Caco-2 (cell line): ENCODE results near the gene ELL3. TPM values are rescaled to one million over a fixed set of nuclear protein-coding genes. Genes with fewer than 3 reads are reported as not detected.
A peak's percentile ranks its signal among the peaks of the same experiment; 100 is the strongest.
"Not testable (repeated sequence)": the region's sequence is repeated elsewhere in the genome, so short reads cannot be mapped to it uniquely, and the experiment has no call there.

Source experiments
- BruUV-seq: library from RNA; stranded (reverse); fragments of 400-500 nt; replicated peaks from 2 replicates; lab custom pipeline; 2021; lab: Mats Ljungman, UMichigan
- CTCF ChIA-PET: fragments of 300-600 bp; sonication (Branson Sonifier 250); formaldehyde crosslinking; loops from one replicate; lab custom pipeline; 2022; ENCODE audit warnings: antibody characterized with exemption; lab: Charles Lee
- POLR2A ChIA-PET: fragments of 300-600 bp; sonication (Branson Sonifier 250); formaldehyde crosslinking; loops from one replicate; lab custom pipeline; 2022; ENCODE audit warnings: antibody characterized with exemption; lab: Charles Lee
- DNase-seq, 2 experiments: peaks; one replicate each; pipeline versions ENCODE4 v3.0.0 to v3.0.0-alpha.2; 2020 to 2022
- H3K27me3 ChIP-seq: replicated peaks from 2 replicates; pipeline ENCODE4 v1.6.0; 2011; ENCODE audit warnings: low read length; ENCODE audit not compliant: control insufficient read depth, insufficient read depth
- H3K36me3 ChIP-seq: 2 replicates; pipeline ENCODE4 v1.5.1; 2011; ENCODE audit warnings: low read length; ENCODE audit not compliant: control insufficient read depth, insufficient read depth
- H3K4me1 ChIP-seq: fragments of 250-450 bp; sonication (Bioruptor Pico); 2 replicates; pipeline ENCODE4 v1.5.1; 2020; ENCODE audit warnings: mild to moderate bottlenecking
- H3K4me3 ChIP-seq: 2 replicates; pipeline ENCODE4 v1.5.1; 2011; ENCODE audit warnings: low read depth, mild to moderate bottlenecking, control low read depth, low read length
- H3K9me3 ChIP-seq: fragments of 250-450 bp; sonication (Bioruptor Pico); 2 replicates; pipeline ENCODE4 v1.5.1; 2020; ENCODE audit warnings: mild to moderate bottlenecking, moderate library complexity
- H3K27ac Mint-ChIP-seq: one replicate; pipeline ENCODE4 v1.8.0; 2022; ENCODE audit warnings: mixed read lengths; ENCODE audit not compliant: unreplicated experiment
- H3K27me3 Mint-ChIP-seq: one replicate; pipeline ENCODE4 v1.8.0; 2022; ENCODE audit warnings: mixed read lengths; ENCODE audit not compliant: insufficient read depth, unreplicated experiment
- H3K36me3 Mint-ChIP-seq: one replicate; pipeline ENCODE4 v1.8.0; 2022; ENCODE audit warnings: mild to moderate bottlenecking, mixed read lengths; ENCODE audit not compliant: insufficient read depth, unreplicated experiment
- H3K4me1 Mint-ChIP-seq: one replicate; pipeline ENCODE4 v1.8.0; 2022; ENCODE audit warnings: low read depth, mixed read lengths; ENCODE audit not compliant: unreplicated experiment
- H3K4me3 Mint-ChIP-seq: one replicate; pipeline ENCODE4 v1.8.0; 2022; ENCODE audit warnings: mild to moderate bottlenecking, moderate library complexity, mixed read lengths; ENCODE audit not compliant: unreplicated experiment
- H3K9me3 Mint-ChIP-seq: one replicate; pipeline ENCODE4 v1.8.0; 2022; ENCODE audit warnings: mixed read lengths; ENCODE audit not compliant: unreplicated experiment
- intact Hi-C: fragments of 100-400 bp; cut with micrococcal nuclease; formaldehyde crosslinking; loops from one replicate; pipeline ENCODE4 v1.10.0; 2022; ENCODE audit not compliant: unreplicated experiment
- total RNA-seq: library from RNA; stranded (reverse); gene quantifications from 2 replicates; pipeline ENCODE4 v1.2.3, GENCODE V29; 2022
- TF ChIP-seq, protein P1 (sequence below), 2 experiments: fragments of 200-600 bp in 1 of 2; IDR thresholded peaks; 1 replicate in 1 of 2; 2 replicates in 1 of 2; pipeline versions ENCODE4 v1.5.1 to v1.8.0; 2011 to 2022; ENCODE audit warnings: antibody characterized with exemption in 1 of 2, control low read depth in 1 of 2, inconsistent platforms in 1 of 2, low read depth in 1 of 2, low read length in 1 of 2, mild to moderate bottlenecking in 1 of 2, moderate library complexity in 1 of 2; ENCODE audit not compliant: insufficient read depth in 1 of 2, severe bottlenecking in 1 of 2, unreplicated experiment in 1 of 2

ELL3 gene
- total RNA-seq, 1 experiment from 2014 or later: 0.18 TPM

DNA sequence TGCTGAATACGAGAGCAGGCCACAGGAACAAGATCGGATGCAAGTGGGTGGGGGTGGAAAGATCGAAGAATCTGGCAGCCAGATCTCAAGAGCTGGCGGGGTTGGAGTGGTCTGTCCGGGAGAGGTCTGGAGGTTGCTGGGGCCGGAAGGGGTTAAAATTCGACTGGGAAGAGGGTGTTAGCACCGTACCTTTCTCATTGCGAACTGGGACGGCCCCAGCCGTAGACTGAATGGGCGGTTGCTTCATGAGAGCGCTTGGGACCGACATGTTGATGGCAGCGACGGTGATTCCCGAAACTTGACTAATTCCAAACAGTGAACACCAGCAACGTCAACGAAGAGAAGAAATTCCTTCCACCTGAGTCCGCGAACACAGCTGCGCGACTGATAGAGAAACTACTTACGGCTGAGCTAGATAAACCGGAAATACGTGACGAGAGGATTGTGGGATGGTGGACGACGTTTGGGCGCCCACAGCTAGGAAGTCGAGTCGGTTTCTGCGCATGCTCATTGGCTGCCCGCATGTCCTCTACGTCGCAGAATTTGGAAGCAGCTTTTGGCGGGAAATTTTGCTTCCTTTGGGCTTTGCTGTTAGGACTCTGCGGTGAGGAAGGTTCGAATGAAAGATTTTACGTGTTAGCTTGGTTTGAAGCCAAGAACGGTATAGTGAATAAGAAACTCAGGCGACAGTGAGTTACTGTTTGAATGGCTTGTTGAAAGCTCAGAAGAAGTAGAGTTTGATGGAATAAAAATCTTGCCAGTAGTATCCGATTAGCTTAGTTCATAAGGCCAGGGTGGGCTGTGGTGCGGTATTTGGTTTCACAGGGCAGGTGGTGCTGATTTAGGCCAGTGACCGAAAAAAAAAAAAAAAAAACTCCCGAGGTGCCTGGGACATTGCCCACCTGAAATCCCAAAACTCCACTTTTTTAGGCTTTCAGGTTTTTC, 47.8 kb upstream of the ELL3 start, which contains the start of gene MFAP1:
MFAP1 (minus strand) TSS at position 389 of the 945 bp plus-strand sequence; CDS start at position 268, 121 bp downstream.
- Histone ChIP-seq H3K9me3 (no peaks in the 10 kb centered on the region), H3K4me1 (0 out of 2 replicates have a peak, but pooled peaks cover 6% of the 10 kb centered on the region), H3K27me3 (no peaks in the 10 kb centered on the region), H3K36me3 (no peaks in the 10 kb centered on the region), H3K4me3 (peak within 1 kb of the TSS; percentile 79)
- CTCF ChIA-PET: no interaction called here
- Mint-ChIP-seq H3K9me3 (no peaks in the 10 kb centered on the region), H3K36me3 (peaks cover 24% of the 10 kb centered on the region), H3K27me3 (no peaks in the 10 kb centered on the region), H3K4me3 (peak within 1 kb of the TSS; percentile 95), H3K4me1 (peaks cover 21% of the 10 kb centered on the region), H3K27ac (peak within 1 kb of the TSS; percentile 92)
- TSS peak; percentile 77 for BruUV-seq
- DNase-seq: peak; percentile 92 to 96
- intact Hi-C loops: loop anchor here (2.0 kb wide), 1 partner anchor 24 kb away; the partner anchor contains the start of genes HYPK and SERINC4
- TF ChIP-seq, protein P1, sequence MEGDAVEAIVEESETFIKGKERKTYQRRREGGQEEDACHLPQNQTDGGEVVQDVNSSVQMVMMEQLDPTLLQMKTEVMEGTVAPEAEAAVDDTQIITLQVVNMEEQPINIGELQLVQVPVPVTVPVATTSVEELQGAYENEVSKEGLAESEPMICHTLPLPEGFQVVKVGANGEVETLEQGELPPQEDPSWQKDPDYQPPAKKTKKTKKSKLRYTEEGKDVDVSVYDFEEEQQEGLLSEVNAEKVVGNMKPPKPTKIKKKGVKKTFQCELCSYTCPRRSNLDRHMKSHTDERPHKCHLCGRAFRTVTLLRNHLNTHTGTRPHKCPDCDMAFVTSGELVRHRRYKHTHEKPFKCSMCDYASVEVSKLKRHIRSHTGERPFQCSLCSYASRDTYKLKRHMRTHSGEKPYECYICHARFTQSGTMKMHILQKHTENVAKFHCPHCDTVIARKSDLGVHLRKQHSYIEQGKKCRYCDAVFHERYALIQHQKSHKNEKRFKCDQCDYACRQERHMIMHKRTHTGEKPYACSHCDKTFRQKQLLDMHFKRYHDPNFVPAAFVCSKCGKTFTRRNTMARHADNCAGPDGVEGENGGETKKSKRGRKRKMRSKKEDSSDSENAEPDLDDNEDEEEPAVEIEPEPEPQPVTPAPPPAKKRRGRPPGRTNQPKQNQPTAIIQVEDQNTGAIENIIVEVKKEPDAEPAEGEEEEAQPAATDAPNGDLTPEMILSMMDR (IDR thresholded peaks at IDR 0.05; ENCODE audit: insufficient read depth in 1 of 2, low read depth in 1 of 2, low read length in 1 of 2, severe bottlenecking in 1 of 2, unreplicated experiment in 1 of 2): no peak
- POLR2A ChIA-PET: interaction anchor here (0.5 to 1.4 kb wide), 9 partner anchors 9 to 1447 kb away, joined by 3 to 9 read pairs (median 4); partner anchors contain the start of genes CTDSPL2, HYPK, SERF2 and SERINC4

DNA sequence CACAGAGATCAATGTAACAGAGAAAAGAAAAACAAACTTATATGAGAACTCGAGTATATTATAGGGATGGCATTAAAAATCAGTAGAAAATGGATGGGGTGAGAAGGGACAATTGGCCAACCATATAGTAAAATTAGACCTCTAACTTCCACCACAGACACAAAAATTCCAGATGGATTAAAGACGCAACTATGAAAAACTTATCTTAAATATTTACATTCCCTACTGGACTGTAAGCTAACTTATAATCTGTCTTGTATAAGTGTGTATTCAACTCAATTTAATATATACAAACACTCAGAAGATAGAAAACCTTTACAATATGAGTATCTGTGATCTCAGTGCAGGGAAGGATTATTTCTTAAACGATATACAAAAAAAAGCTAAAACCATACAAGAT, 44.7 kb upstream of the ELL3 start:
- no peak overlapping the region for H3K27ac Mint-ChIP-seq

DNA sequence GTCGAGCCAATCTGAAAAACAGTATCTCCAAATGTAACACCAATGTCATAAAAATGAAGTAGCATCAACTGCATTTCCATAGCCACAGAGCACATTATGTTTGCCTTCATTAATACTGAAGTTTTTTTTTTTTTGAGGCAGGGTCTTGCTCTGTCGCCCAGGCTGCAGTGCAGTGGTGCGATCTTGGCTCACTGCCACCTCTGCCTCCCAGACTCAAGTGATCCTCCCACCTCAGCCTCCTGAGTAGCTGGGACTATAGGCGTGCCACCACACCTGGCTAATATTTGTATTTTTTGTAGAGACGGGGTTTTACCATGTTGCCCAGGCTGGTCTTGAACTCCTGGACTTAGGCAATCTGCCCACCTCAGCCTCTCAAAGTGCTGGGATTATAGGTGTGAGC, 38.3 kb upstream of the ELL3 start:
- H3K36me3 Mint-ChIP-seq: peaks cover 68% of the 10 kb centered on the region
- H3K4me3 ChIP-seq, H3K9me3 ChIP-seq, BruUV-seq, H3K27me3 ChIP-seq, H3K9me3 Mint-ChIP-seq, H3K27ac Mint-ChIP-seq, H3K4me1 ChIP-seq, CTCF ChIA-PET, H3K36me3 ChIP-seq, intact Hi-C loops, DNase-seq, H3K4me3 Mint-ChIP-seq, H3K27me3 Mint-ChIP-seq, H3K4me1 Mint-ChIP-seq: not testable (repeated sequence)
- POLR2A ChIA-PET: interaction anchor here (0.6 to 1.4 kb wide), 2 partner anchors 9 to 816 kb away, joined by 4 read pairs; partner anchors contain the start of gene MFAP1

More for the DNA sequence above, 44.7 kb upstream of the ELL3 start:
- BruUV-seq: no TSS peak
- no peak for DNase-seq
- TF ChIP-seq, protein P1 (IDR thresholded peaks at IDR 0.05; ENCODE audit: insufficient read depth in 1 of 2, low read depth in 1 of 2, low read length in 1 of 2, severe bottlenecking in 1 of 2, unreplicated experiment in 1 of 2): no peak
- Histone ChIP-seq H3K4me1 (0 out of 2 replicates have a peak, but pooled peaks cover 6% of the 10 kb centered on the region), H3K4me3 (no peak overlapping the region), H3K27me3 (no peaks in the 10 kb centered on the region), H3K9me3 (no peaks in the 10 kb centered on the region), H3K36me3 (no peaks in the 10 kb centered on the region)
- Mint-ChIP-seq H3K4me3 (peak overlapping the region; percentile 2), H3K9me3 (no peaks in the 10 kb centered on the region), H3K36me3 (peaks cover 32% of the 10 kb centered on the region), H3K4me1 (peaks cover 10% of the 10 kb centered on the region), H3K27me3 (no peaks in the 10 kb centered on the region)
- intact Hi-C loops: no loop called here
- CTCF ChIA-PET: interaction anchor here (0.6 kb wide), 1 partner anchor 25 kb away, joined by 3 read pairs; no protein-coding TSS in a partner anchor
- POLR2A ChIA-PET: interaction anchor here (0.6 kb wide), 1 partner anchor 25 kb away, joined by 3 read pairs; no protein-coding TSS in a partner anchor
